EH (cell line): ENCODE measurements around the gene ABCA9.
"Not testable (repeated sequence)": the region's sequence is repeated elsewhere in the genome, so short reads cannot be mapped to it uniquely, and the experiment has no call there.

Experiments used
- DNase-seq: peaks from one replicate; pipeline ENCODE4 v3.0.0-alpha.2; 2015; ENCODE audit warnings: low read depth

ABCA9 gene

DNA sequence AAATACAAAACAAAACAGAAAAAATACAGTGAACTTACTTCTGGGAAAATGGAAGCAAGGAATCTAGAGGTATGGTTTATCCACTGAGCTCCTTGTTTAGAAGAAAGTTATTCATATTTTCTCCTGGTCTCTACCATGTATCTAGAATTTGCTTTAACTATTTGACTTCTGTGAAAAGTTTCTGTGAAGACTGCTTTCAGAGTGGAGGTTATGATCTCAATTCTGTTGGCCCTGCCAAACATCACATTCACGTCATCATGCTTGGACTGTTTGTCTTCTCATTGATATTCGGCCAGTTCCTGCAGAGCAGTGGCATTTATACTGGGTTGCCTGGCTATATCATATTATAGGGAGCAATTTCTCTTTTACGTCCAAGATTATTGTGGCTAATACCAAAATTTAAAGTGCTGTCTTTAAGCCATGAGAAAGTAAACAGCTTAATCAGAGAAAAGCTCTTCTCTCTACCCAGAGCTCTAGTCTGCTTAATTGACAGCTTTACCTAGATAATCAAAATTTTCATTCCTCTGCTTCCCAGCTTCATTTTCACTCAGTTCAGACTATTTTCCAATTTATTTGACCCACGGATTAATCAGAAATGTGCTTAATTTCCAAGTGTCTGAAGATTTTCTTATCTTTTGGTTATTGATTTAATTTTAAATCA lies 105.4 kb downstream of the ABCA9 start, which contains the start of gene ABCA8:
ABCA8 (minus strand) TSS at position 212 of the 661 bp plus-strand sequence. CDS start 13,358 bp downstream, outside the sequence.
- DNase-seq, result no peak

DNA sequence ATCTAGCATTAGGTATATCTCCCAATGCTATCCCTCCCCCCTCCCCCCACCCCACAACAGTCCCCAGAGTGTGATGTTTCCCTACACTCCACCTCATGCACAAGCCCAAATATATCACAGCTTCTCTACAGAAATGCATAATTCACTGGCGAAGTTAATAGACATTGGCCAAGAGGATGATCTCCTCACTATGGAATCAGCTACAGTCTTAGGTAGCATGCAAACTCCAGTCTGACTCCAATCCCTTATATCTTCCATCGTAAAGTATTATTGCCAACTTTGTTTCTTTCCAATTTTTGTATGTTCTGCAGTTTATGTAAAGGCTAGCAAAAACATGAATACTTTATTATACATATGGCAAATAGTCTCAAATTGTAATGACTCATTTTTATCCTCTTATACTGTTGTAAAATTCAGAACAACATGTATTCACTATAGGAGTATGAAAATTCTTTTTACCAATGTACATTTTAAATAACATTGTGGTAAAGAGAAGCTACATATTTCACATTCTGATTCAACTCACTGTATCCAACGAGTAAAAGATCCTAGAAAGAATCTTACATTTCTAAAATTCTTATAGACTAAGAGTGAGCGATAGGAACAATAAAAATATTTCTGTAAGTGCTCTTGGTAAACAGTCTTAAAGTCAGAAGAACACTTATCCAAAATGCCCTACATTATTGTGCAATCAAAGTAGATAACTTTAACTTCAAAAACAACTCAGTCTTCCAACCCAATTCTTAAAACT lies 106.4 kb downstream of the ABCA9 start:
- DNase-seq, result no peak

DNA sequence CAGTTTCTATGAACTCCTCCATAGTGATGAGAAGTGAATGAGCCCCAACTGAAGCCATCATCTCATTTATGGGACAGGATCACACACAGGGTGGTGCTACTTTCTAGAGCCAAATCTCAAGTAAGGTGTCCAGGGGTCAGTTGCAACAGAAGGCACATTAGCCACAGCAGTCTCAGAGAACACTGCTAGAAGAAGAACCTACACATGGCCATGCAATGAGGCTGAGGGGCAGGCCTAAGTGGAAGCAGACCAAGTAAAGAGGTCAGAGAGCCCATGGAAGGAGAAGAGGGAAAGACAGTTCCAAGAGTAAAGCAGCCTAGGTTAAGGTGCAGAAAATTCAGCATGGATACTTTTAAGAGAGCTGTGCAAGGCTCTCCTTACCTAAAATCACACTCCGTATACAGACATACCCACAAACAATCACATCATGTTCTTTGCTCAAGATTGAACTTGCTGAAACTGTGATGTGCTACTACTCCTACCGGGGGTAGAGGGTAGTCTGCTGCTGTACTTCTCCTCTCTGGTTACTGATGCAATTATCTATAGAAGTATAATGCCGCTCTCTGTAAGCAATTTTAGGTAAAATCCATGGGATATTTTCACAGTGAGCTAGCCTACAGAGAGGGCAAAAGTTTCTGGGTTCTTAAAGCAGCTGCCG lies 107.3 kb downstream of the ABCA9 start:
- no peak for DNase-seq

DNA sequence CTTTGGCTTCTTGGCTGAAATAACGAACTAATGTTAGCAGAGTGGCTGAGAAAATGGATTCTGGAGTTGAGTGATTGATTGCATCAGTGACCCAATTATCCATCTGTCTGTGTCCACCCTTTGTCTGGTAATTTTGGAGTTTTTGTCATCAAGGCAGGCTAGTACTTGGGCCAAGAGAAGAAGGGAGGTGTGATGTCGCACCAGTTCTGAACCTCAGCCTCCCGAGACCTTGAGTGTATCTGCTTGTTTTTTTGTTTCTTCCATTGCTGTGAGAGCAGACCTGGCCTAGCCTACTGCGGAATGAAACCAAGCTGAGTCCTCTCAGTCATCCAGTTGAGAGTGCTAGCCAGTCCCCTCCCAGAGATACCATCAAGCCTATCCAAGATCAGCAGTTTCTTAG lies 110.0 kb downstream of the ABCA9 start:
- no peak for DNase-seq

DNA sequence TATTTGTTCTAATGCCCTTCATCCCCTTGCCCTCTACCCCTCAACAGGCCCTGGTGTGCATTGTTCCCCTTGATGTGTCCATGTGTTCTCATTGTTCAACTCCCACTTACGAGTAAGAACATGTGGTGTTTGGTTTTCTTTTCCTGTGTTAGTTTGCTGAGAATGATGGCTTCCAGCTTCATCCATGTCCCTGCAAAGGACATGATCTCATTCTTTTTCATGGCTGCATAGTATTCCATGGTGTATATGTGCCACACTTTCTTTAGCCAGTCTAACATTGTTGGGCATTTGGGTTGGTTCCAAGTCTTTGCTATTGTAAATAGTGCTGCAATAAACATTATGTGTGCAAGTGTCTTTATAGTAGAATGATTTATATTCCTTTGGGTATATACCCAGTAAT lies 112.9 kb downstream of the ABCA9 start:
- not testable (repeated sequence) for DNase-seq

DNA sequence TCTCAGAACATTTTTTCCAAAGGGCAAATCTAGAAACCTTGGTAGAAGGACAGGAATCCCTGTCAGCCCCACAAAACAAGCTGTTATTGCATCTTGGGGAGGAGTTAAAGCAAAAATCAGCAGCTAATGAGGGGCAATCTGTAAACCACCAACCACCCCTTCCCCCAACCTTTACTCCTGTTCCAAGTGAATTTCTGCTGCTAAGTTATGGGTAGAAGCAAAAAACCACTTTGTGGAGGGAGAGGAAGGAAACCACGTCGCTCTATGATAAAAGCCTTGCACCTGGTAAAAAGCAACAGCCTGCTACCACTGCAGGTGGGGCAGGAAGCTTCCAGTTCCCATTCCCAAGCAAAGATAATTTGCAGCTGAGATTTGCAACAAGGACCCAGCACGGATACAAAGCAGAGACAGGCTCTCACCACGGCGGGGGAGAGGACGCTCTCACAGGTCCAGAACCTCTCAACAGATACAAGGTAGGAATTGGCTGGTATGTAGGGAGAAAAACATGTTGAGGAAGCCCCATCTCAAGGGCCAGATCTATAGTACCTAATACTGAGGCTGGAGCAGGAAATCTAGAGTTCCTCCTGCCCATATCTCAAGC lies 116.2 kb downstream of the ABCA9 start:
- no peak for DNase-seq

DNA sequence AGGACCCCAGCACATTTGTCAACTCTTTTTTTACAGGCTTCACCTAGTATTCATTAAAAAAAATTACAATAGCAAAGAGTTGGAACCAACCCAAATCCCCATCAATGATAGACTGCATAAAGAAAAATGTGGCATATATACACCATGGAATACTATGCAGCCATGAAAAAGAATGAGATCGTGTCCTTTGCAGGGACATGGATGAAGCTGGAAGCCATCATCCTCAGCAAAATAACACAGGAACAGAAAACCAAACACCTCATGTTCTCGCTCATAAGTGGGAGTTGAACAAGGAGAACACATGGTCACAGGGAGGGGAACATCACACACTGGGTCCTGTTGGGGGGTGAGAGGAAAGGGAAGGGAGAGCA lies 116.9 kb downstream of the ABCA9 start:
- not testable (repeated sequence) for DNase-seq

DNA sequence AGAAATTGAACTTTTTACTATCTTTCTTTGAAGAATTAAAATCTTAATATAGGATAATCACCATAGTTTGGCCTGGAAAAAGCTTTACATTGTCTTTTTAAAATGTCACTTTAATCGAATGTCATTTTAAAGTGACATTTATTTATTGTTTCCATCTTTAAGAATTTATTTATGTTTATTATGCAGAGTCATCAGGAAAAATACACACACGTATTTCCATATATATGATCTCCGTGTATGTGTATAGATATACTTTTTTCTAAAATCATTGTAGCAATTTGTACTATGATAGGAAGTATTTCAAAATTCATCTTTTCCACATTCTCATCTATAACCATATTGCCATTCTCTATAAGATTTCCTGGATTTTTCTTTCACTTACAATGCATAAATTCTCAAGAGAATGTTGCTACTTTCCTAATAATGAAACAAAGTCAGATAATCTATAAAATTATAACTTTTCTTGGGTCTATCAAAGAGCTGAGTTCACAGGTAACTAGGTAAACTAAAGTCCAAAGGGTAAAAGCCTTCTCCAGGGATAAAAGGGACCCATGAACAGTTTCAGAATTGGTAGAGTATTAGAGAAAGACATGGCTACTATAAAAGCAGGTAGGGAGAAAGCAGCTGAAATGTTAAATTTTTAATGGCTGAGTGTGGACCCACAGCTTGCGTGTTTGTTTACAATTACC lies 117.5 kb downstream of the ABCA9 start:
- no peak for DNase-seq

DNA sequence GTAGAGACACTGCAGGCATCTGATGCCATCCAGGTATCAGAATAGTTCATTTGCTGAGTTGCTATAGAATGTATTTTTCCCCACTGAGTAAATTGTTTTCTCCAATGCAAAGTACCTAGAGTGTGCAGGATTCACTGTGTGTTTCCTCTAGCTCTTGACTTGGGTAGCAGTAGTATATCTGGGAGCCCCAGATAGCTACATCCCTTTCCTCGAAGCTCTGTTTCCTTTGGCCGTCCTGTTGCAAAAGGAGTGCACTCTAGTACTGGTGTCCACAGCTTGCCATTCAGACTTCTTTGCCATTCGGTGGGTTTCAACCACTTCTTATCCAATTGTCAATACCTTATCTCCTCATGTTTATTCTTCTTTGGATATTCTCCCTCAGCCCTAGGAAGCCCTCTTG lies 118.3 kb downstream of the ABCA9 start:
- no peak for DNase-seq

DNA sequence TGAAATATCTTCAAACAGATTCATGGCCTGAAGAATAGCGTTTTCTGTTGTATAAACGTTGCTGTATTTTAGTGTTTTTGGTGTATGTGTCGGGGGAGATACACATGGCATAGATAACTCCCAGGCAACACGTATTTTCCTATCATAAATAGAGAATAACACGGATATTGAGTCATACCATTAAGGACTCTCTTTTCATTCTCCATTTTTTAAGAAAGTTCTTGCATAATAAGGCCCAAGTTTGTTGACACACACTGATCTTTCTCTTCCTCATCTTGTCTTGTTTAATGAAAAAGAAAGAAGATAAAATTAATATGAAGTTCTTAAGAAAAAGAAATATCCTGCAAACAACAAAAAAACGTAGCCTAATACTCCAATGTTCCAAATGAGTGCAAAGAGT lies 119.0 kb downstream of the ABCA9 start:
- DNase-seq, result no peak

DNA sequence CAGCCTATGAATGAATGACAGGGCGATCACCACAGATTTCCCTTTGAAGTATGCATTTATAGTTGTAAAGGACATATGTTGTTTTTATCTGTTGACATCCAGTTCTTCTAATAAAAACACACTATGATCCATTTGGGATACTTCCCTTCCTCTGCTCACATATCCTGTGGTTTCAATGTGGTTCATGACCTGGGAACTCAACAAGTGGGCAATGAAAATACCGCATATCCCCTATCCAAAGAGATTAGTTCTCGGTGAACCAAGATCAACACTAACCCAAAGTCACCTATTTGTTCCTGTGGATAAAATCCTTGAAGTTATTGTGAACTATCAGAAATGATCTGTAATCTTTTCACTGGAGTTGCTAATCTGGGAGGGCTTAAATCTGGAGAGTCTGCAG lies 121.5 kb downstream of the ABCA9 start:
- no peak for DNase-seq

DNA sequence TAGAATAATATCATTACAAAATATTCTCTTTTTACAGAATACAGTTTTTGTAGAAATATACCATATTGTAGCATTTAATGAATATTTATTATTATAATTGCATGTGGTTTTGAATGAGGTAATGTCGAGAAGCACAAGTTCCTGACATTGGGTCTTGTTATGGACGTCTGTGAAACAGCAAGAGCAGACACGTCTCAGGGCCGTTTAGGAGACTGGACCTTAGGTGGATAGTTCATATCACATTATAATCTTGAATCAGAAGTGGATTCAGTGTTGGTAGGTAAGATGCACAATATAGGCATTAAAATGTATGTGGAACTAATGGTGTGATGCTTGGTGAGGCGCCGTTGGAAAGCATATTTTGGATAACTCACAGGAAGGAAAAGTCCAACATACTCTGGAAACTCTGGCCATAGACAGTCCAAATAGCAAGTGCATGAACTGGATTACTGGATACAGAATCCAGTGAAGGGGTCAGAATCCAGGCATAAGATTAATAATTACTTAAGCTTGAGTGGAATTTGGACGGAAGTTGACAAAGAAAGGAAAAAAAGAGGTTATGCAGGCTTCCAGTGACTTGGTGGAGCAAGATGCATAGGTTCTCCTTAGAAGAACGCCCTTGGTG lies 122.7 kb downstream of the ABCA9 start:
- no peak for DNase-seq

DNA sequence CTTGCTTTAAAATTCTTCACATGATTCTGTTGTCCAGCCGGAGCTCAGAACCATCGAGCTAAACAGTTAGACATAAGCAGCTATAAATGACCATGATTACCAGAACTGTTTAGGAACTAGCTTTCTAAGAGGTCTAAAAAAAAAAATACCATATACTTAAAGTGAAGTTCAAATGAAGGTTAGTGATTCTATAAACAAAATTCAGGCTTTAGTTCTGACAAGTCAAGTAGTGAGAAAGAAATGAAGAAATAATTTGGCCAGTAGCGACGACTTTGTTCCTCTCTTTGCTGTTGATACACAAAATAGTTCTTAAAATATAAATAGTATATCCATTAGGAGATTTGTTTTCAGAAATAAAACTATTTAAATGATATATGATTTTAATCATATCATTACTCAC lies 133.2 kb downstream of the ABCA9 start:
- DNase-seq, result no peak

DNA sequence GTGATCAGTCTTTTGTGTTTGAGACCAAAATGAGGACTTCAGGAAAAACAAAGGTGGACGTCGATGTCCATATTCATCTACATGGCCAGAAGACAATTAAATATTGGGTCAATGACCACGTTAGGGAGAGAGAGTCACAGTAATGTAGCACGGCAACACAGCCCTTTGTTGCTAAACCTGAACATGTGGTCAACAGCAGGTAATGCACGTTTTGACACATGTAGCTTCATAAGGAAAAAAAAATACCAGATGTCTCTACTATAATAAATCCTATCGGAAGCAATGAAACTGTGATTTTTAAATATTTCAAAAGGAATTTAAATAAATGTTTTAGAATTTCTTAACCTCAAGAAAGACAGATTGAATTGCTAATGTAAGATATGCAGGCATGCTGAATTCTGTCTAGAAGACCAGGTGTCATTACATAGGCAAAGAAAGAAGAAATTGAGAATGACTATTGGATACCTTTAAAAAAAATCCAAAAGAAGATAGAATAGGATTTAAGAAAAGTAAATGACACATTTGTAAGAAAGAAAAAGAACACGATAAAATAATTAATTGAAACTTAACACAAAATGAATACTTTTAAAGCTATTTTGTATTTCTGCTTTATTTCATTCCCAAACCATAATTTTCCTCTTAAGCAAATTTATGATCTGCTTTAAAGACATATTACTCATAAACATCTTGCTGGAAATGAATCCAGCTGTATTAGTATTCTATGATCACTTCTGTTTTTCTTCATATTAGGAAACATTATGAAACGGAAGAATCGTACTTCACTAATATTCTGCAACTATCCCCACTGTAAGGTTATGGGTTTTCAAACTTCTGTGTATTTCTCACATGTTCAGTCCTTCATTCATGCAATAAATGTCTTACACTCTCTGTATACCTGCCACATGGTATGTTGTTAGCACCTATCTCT lies 135.7 kb downstream of the ABCA9 start:
- no peak for DNase-seq
